Esophagus muscularis mucosa (tissue), 4 donors: Measurements from ENCODE around the gene KLC1. TPM values are rescaled to one million over a fixed set of nuclear protein-coding genes. Genes with fewer than 3 reads are reported as not detected.

ENCODE experiments used
- DNase-seq: peaks from one replicate; pipeline ENCODE4 v3.0.0-alpha.2; 2017; ENCODE audit errors: extremely low spot score
- H3K27ac ChIP-seq, 4 donors: fragments of 200-600 bp; sonication (generic); replicated peaks in 1 of 4; 1 replicate in 3 of 4; 2 replicates in 1 of 4; pipeline ENCODE4 v1.5.1; 2016 to 2019; ENCODE audit warnings: mild to moderate bottlenecking in 1 of 4
- H3K27me3 ChIP-seq, 4 donors: fragments of 200-600 bp; sonication (generic); one replicate each; pipeline versions ENCODE4 v1.5.1 to v1.6.0; 2016 to 2019
- H3K36me3 ChIP-seq, 4 donors: fragments of 200-600 bp; sonication (generic); one replicate each; pipeline ENCODE4 v1.5.1; 2016 to 2019
- H3K4me1 ChIP-seq, 4 donors: fragments of 200-600 bp; sonication (generic); one replicate each; pipeline ENCODE4 v1.5.1; 2016 to 2019
- H3K4me3 ChIP-seq, 4 donors: fragments of 200-600 bp; sonication (generic); 1 replicate in 2 of 4; 2 replicates in 2 of 4; pipeline ENCODE4 v1.5.1; 2016 to 2019; ENCODE audit warnings: mild to moderate bottlenecking in 4 of 4, moderate library complexity in 1 of 4
- H3K9me3 ChIP-seq, 4 donors: fragments of 200-600 bp; sonication (generic); 1 replicate in 3 of 4; 2 replicates in 1 of 4; pipeline ENCODE4 v1.5.1; 2016 to 2019
- EP300 ChIP-seq: sonication (generic); formaldehyde crosslinking; IDR thresholded peaks from one replicate; pipeline ENCODE4 v1.6.1; 2017; ENCODE audit warnings: antibody characterized with exemption
- POLR2A ChIP-seq: fragments of 450-650 bp; IDR thresholded peaks from one replicate; pipeline ENCODE4 v1.6.1; 2017; ENCODE audit warnings: antibody characterized with exemption, moderate library complexity, mild to moderate bottlenecking, low read depth
- POLR2AphosphoS5 ChIP-seq, 2 donors: sonication (generic); formaldehyde crosslinking; IDR thresholded peaks; one replicate each; pipeline ENCODE4 v1.6.1; 2017; ENCODE audit warnings: antibody characterized with exemption in 2 of 2
- WGBS: methylation state at CpG from one replicate; pipeline ENCODE4 v1.1.5; 2018; 5-methylcytosine and 5-hydroxymethylcytosine counted together
- intact Hi-C: fragments of 100-400 bp; cut with DNase I; formaldehyde crosslinking; loops from one replicate; pipeline ENCODE4 v1.15.1; 2023
- total RNA-seq, 4 donors: library from RNA; depleted of rRNA; stranded (reverse); fragments of >200 nt; gene quantifications; one replicate each; pipeline versions ENCODE4 v1.1.0 to v1.2.1, GENCODE V29; 2016
- TF ChIP-seq, protein P1 (sequence below), 3 experiments: fragments of 200-600 bp in 2 of 3; fragments of 450-650 bp in 1 of 3; sonication (generic) in 2 of 3; IDR thresholded peaks; one replicate each; pipeline ENCODE4 v1.5.1; 2017 to 2019; ENCODE audit warnings: antibody characterized with exemption in 3 of 3, mild to moderate bottlenecking in 2 of 3, moderate library complexity in 1 of 3

KLC1 gene
- total RNA-seq, 4 donors from 2014 or later, result 285 to 343 (median 312) TPM

- TF ChIP-seq POLR2AphosphoS5 (IDR thresholded peaks at IDR 0.05) (no peak), EP300 (no peak), POLR2A (no peak)
- TF ChIP-seq, protein P1, sequence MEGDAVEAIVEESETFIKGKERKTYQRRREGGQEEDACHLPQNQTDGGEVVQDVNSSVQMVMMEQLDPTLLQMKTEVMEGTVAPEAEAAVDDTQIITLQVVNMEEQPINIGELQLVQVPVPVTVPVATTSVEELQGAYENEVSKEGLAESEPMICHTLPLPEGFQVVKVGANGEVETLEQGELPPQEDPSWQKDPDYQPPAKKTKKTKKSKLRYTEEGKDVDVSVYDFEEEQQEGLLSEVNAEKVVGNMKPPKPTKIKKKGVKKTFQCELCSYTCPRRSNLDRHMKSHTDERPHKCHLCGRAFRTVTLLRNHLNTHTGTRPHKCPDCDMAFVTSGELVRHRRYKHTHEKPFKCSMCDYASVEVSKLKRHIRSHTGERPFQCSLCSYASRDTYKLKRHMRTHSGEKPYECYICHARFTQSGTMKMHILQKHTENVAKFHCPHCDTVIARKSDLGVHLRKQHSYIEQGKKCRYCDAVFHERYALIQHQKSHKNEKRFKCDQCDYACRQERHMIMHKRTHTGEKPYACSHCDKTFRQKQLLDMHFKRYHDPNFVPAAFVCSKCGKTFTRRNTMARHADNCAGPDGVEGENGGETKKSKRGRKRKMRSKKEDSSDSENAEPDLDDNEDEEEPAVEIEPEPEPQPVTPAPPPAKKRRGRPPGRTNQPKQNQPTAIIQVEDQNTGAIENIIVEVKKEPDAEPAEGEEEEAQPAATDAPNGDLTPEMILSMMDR (IDR thresholded peaks at IDR 0.05), result no peak
- Histone ChIP-seq H3K4me1 (peaks cover 42 to 77% (median 74%) of the 10 kb centered on the region in 4 donors), H3K27ac (peak overlapping the region; percentile 25 to 58 (median 50)), H3K36me3 (peaks cover 22 to 44% (median 43%) of the 10 kb centered on the region in 4 donors), H3K4me3 (peak overlapping the region in 1 of 4 donors; percentile 4), H3K27me3 (no peaks in the 10 kb centered on the region), H3K9me3 (no peaks in the 10 kb centered on the region)
- intact Hi-C loops, result no loop called here
- WGBS, result 72% methylated on average over 4 of the region's 4 CpGs
- no peak for DNase-seq
Observed at GRCh38 chr14:103653805-103654204, 24.8 kb downstream of the KLC1 start.

DNA sequence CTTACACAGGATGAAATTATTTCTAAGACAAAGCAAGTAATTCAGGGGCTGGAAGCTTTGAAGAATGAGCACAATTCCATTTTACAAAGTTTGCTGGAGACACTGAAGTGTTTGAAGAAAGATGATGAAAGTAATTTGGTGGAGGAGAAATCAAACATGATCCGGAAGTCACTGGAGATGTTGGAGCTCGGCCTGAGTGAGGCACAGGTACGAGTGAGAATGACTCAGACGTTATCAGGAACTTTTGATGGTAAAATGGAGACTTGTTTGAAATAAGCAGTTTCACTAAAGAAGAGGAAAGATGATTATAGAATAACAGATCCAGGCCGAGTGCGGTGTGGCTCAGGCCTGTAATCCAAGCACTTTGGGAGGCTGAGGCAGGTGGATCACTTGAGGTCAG is 25.6 kb downstream of the KLC1 start:
- H3K27me3 ChIP-seq, result no peaks in the 10 kb centered on the region
- H3K9me3 ChIP-seq, result no peaks in the 10 kb centered on the region
- 72% methylated on average over 6 of the region's 6 CpGs for WGBS
- H3K27ac ChIP-seq, result peak overlapping the region in 3 of 4 donors; percentile 18 to 35 (median 25)
- peaks cover 42 to 77% (median 74%) of the 10 kb centered on the region in 4 donors for H3K4me1 ChIP-seq
- intact Hi-C loops, result no loop called here
- H3K36me3 ChIP-seq, result peaks cover 29 to 52% (median 51%) of the 10 kb centered on the region in 4 donors
- H3K4me3 ChIP-seq, result no peak overlapping the region
- TF ChIP-seq POLR2A, result no peak
- TF ChIP-seq, protein P1 (IDR thresholded peaks at IDR 0.05), result no peak
- TF ChIP-seq POLR2AphosphoS5 (IDR thresholded peaks at IDR 0.05), result no peak
- no peak for TF ChIP-seq EP300
- no peak for DNase-seq

DNA sequence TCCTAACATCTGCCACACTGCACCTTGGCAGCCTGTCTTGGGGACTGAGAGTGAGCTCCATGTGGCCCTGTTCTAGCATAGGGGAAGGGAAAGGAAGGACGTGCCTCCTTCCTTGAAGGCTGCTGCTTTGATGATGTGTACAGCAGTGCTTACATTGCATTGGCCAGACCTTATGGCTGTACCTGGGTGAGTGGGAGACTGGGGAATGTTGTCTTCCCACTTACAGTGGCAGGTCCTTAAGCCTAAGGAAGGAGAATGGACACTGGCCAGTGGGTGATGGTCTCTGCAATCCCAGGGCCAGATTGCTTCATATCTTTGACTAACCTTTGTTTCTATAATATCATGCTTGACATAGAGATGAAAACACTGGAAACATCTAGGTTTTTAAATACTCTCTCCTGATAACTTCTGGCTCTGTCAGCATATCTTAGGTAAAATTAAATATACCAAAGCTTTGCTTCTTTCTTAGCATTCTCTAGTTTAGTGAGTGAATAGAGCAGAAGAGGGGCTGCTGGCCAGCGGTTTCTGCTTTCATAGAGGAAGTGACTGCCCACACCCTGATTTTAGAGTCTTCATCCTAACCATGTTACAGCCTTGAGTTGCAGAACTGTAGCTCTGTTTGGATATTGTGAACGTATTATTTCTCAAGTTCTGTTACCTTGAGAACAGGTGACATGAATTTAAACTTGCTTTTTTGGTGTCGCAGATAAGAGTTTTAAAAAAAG is 27.2 kb downstream of the KLC1 start:
- no peak overlapping the region for H3K4me3 ChIP-seq
- TF ChIP-seq, protein P1 (IDR thresholded peaks at IDR 0.05), result no peak
- TF ChIP-seq POLR2A (no peak), EP300 (no peak), POLR2AphosphoS5 (IDR thresholded peaks at IDR 0.05) (no peak)
- no peaks in the 10 kb centered on the region for H3K9me3 ChIP-seq
- H3K27ac ChIP-seq, result peak overlapping the region in 2 of 4 donors; percentile 10 to 35
- 71% methylated on average over 4 of the region's 4 CpGs for WGBS
- intact Hi-C loops, result no loop called here
- peaks cover 42 to 68% (median 67%) of the 10 kb centered on the region in 4 donors for H3K36me3 ChIP-seq
- no peaks in the 10 kb centered on the region for H3K27me3 ChIP-seq
- H3K4me1 ChIP-seq, result peaks cover 41 to 62% (median 61%) of the 10 kb centered on the region in 4 donors
- DNase-seq, result no peak

DNA sequence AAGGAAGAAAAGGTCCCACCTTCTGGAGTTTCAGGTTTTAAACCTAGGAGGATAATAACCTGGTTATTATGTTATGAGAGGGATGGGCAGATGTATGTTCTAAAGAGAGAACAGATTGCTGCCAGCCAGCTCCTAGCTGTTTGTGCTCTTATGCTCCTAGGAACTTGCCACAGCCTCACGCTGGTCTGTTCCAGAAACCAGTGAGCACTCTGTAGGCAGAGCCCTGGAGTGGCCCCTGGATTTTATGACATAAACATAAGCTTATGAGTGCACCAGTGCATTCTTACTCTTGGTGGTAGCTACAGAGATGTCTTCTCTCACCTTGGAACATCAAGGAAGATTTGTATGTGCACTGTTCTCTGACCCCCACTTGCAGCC is 27.7 kb downstream of the KLC1 start:
- intact Hi-C loops, result no loop called here
- Histone ChIP-seq H3K27me3 (no peaks in the 10 kb centered on the region), H3K4me3 (no peak overlapping the region), H3K4me1 (peaks cover 35 to 56% (median 55%) of the 10 kb centered on the region in 4 donors), H3K36me3 (peaks cover 47 to 74% (median 72%) of the 10 kb centered on the region in 4 donors), H3K9me3 (no peaks in the 10 kb centered on the region), H3K27ac (peak overlapping the region in 1 of 4 donors; percentile 10)
- no peak for TF ChIP-seq POLR2A
- no peak for TF ChIP-seq EP300
- TF ChIP-seq POLR2AphosphoS5 (IDR thresholded peaks at IDR 0.05), result no peak
- TF ChIP-seq, protein P1 (IDR thresholded peaks at IDR 0.05), result no peak
- no peak for DNase-seq
- no CpG with 5 or more reads among the region's 1 CpG for WGBS
